ENCODE measurements around the gene TMEM240. TPM values are rescaled to one million over a fixed set of nuclear protein-coding genes. Genes with fewer than 3 reads are reported as not detected.

Gene TMEM240
- total and polyA plus RNA-seq, 9 of the 15 experiments (the other 6 are each of a cell fraction or from before 2014, with no cell fraction given), result 0.24 to 2.0 (median 0.69) TPM; not detected in 5

DNA sequence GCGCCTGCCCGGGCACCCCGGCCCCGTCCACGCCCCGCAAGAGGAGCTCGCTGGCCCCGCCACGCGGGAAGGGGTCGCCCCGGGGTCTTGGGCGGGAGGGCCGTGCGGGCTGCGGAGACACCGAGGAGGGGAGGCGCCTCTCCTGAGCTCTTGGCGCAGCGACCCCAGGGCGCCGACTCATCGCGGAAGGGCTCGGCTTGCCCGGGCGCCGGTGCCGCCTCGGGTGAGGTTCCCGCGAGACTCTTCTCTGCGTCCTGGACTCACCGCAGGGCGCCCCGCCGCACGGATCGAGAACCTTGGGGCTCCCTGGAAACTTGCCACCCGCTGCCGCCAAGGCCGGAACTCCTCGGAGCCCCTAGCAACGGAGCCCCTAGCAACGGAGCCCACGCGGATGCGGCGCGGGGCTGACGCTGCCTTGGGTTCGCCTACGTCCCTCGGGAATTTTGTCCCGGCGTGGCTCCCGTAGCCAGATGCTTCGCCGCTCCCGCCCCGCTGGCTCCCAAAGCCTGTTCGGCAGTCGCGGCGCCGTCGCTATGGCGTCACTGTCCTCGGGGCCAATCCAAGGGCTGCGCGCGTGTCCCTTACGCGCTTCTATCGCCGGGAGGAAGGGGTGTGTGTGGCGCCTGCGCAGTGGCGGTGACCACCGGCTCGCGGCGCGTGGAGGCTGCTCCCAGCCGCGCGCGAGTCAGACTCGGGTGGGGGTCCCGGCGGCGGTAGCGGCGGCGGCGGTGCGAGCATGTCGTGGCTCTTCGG, 28.7 kb downstream of the TMEM240 start, which contains the start of gene ATAD3A (continued):
- TF ChIP-seq, protein P1, sequence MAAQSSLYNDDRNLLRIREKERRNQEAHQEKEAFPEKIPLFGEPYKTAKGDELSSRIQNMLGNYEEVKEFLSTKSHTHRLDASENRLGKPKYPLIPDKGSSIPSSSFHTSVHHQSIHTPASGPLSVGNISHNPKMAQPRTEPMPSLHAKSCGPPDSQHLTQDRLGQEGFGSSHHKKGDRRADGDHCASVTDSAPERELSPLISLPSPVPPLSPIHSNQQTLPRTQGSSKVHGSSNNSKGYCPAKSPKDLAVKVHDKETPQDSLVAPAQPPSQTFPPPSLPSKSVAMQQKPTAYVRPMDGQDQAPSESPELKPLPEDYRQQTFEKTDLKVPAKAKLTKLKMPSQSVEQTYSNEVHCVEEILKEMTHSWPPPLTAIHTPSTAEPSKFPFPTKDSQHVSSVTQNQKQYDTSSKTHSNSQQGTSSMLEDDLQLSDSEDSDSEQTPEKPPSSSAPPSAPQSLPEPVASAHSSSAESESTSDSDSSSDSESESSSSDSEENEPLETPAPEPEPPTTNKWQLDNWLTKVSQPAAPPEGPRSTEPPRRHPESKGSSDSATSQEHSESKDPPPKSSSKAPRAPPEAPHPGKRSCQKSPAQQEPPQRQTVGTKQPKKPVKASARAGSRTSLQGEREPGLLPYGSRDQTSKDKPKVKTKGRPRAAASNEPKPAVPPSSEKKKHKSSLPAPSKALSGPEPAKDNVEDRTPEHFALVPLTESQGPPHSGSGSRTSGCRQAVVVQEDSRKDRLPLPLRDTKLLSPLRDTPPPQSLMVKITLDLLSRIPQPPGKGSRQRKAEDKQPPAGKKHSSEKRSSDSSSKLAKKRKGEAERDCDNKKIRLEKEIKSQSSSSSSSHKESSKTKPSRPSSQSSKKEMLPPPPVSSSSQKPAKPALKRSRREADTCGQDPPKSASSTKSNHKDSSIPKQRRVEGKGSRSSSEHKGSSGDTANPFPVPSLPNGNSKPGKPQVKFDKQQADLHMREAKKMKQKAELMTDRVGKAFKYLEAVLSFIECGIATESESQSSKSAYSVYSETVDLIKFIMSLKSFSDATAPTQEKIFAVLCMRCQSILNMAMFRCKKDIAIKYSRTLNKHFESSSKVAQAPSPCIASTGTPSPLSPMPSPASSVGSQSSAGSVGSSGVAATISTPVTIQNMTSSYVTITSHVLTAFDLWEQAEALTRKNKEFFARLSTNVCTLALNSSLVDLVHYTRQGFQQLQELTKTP (IDR thresholded peaks at IDR 0.05; ENCODE audit: low read depth in 1 of 2, partially characterized antibody in 2 of 2), result peak in 1 of 2 experiments; percentile 61
- peak; percentile 62 to 87; a peak in 2 of 4 replicates for TF ChIP-seq FOXK2 (conservative IDR thresholded peaks at IDR 0.05 in 1 of 2, IDR thresholded peaks at IDR 0.05 in 1 of 2; ENCODE audit: low read depth in 2 of 2)
- TF ChIP-seq SMAD3 (CRISPR knock-in tag; conservative IDR thresholded peaks at IDR 0.05), result no peak
- 0 out of 2 replicates have a peak, but pooled peaks have one; percentile 48 for TF ChIP-seq PHF21A (IDR thresholded peaks at IDR 0.05; ENCODE audit: borderline replicate concordance, low read depth)
- TF ChIP-seq KHSRP (IDR thresholded peaks at IDR 0.05), result peak; percentile 89
- TF ChIP-seq, protein P2, sequence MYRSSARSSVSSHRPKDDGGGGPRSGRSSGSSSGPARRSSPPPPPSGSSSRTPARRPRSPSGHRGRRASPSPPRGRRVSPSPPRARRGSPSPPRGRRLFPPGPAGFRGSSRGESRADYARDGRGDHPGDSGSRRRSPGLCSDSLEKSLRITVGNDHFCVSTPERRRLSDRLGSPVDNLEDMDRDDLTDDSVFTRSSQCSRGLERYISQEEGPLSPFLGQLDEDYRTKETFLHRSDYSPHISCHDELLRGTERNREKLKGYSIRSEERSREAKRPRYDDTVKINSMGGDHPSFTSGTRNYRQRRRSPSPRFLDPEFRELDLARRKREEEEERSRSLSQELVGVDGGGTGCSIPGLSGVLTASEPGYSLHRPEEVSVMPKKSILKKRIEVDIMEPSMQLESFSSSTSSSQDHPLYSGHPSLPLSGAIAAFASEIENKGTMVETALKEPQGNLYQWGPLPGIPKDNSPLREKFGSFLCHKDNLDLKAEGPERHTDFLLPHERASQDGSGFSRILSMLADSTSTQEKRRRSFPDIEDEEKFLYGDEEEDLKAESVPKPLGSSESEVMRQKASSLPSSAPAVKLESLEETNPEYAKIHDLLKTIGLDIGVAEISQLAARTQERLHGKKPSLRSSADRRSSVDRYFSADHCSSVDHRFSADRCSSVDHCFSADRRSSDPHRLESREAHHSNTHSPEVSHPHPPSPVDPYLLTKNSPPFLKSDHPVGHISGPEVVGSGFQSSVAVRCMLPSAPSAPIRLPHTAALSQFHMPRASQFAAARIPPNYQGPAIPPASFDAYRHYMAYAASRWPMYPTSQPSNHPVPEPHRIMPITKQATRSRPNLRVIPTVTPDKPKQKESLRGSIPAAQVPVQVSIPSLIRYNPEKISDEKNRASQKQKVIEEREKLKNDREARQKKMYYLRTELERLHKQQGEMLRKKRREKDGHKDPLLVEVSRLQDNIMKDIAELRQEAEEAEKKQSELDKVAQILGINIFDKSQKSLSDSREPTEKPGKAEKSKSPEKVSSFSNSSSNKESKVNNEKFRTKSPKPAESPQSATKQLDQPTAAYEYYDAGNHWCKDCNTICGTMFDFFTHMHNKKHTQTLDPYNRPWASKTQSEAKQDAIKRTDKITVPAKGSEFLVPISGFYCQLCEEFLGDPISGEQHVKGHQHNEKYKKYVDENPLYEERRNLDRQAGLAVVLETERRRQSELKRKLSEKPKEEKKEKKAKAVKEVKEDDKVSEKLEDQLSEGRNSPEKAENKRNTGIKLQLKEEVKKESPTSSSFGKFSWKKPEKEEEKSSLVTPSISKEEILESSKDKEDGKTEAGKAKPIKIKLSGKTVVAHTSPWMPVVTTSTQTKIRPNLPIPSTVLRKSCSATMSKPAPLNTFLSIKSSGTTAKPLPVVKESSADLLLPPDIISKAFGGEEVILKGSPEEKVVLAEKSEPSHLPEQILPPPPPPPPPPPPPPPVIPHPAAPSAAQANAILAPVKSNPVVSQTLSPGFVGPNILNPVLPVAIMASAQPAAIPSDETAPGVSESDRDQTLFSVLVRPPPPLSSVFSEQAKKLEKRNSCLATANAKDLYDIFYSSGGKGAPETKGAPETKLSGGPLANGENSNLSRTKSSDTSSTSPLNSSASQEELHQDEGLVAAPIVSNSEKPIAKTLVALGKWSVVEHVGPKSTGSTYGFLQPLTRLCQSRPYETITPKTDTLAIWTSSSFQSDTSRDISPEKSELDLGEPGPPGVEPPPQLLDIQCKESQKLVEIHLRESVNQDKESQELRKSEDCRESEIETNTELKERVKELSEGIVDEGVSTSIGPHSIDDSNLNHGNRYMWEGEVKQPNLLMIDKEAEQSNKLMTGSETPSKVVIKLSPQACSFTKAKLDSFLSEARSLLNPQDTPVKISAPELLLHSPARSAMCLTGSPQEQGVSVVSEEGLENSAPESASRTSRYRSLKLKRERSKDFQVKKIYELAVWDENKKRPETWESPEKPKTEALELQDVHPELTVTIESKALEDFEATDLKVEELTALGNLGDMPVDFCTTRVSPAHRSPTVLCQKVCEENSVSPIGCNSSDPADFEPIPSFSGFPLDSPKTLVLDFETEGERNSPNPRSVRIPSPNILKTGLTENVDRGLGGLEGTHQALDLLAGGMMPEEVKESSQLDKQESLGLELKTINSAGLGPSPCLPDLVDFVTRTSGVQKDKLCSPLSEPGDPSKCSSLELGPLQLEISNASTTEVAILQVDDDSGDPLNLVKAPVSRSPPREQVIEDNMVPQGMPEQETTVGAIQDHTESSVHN (IDR thresholded peaks at IDR 0.05; ENCODE audit: borderline replicate concordance in 1 of 2, low read depth in 1 of 2), result no peak
- no peak for TF ChIP-seq NELFE (IDR thresholded peaks at IDR 0.05; ENCODE audit: insufficient read depth, insufficient read length)
- TF ChIP-seq, protein P3, sequence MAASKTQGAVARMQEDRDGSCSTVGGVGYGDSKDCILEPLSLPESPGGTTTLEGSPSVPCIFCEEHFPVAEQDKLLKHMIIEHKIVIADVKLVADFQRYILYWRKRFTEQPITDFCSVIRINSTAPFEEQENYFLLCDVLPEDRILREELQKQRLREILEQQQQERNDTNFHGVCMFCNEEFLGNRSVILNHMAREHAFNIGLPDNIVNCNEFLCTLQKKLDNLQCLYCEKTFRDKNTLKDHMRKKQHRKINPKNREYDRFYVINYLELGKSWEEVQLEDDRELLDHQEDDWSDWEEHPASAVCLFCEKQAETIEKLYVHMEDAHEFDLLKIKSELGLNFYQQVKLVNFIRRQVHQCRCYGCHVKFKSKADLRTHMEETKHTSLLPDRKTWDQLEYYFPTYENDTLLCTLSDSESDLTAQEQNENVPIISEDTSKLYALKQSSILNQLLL (CRISPR knock-in tag; IDR thresholded peaks at IDR 0.05; ENCODE audit: borderline replicate concordance), result no peak
- TF ChIP-seq RBFOX2 (IDR thresholded peaks at IDR 0.05; ENCODE audit: low read depth, low read length), result peak; percentile 97
- TF ChIP-seq PML (IDR thresholded peaks at IDR 0.05; ENCODE audit: low read length), result peak; percentile 74
- peak; percentile 75; the same call in 1 of the 2 replicates for TF ChIP-seq GTF2E2 (tag; IDR thresholded peaks at IDR 0.05)
- no peak for TF ChIP-seq EHMT2 (IDR thresholded peaks at IDR 0.05)
- TF ChIP-seq ETS2 (tag; IDR thresholded peaks at IDR 0.05; ENCODE audit: borderline replicate concordance, poor library complexity, severe bottlenecking), result no peak
